Panc1 (cell line): ENCODE data around the gene ZBTB1.

ENCODE experiments used
- POLR2AphosphoS5 ChIP-seq: IDR thresholded peaks from 2 replicates; pipeline ENCODE4 v1.6.1; 2012; ENCODE audit warnings: mild to moderate bottlenecking, low read depth, low read length, moderate library complexity
- TCF7L2 ChIP-seq: IDR thresholded peaks from 2 replicates; pipeline ENCODE4 v1.6.1; 2011; ENCODE audit warnings: mild to moderate bottlenecking, low read depth, low read length, inconsistent platforms
- TF ChIP-seq, protein P1 (sequence below): fragments of 450-650 bp; IDR thresholded peaks from 2 replicates; pipeline ENCODE4 v1.5.1; 2017; ENCODE audit warnings: mild to moderate bottlenecking

DNA sequence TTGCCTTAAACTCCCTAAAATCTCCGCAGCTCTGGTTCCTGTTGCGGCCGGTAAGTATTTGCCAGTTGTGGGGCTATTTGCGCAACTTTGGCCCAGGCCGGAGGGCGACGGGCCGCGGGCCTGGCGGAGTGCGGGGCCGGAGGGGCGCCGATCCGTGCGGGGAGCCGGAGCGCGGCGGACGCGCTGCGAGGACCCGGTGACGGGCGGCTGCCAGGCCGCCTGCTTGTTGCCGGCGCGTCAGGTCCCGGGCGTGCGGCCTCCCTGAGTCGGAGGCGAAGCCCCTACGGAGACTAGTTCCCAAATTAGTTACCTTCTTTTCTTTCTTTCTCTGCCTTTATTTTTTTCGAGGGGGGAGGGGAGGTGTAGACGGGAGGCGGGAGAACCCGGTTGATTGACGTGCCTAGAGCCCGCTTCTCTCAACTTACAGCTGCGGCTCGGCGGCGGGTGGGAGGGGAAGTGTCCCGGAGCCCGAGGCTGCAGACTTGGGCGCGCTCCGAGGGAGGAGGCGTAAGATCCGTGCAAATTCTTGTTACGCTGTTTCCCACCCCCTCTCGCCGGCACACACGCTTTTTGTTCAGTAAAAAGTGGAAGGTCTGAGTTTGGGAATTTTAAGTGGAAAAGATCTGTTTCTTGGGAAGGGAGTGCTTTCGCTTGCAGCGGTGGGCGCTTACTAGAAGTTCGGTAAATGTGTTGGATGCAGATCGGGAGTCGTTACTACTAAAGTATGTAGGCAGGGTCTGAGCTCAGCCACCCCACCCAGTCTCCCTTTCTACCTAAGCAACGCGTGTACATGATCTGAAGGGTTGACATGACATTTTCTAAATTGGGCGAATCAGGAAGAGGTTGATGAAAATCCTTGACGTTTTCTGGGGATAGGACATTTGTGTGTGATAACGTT is 576 bp downstream of the ZBTB1 start:
- TF ChIP-seq, protein P1, sequence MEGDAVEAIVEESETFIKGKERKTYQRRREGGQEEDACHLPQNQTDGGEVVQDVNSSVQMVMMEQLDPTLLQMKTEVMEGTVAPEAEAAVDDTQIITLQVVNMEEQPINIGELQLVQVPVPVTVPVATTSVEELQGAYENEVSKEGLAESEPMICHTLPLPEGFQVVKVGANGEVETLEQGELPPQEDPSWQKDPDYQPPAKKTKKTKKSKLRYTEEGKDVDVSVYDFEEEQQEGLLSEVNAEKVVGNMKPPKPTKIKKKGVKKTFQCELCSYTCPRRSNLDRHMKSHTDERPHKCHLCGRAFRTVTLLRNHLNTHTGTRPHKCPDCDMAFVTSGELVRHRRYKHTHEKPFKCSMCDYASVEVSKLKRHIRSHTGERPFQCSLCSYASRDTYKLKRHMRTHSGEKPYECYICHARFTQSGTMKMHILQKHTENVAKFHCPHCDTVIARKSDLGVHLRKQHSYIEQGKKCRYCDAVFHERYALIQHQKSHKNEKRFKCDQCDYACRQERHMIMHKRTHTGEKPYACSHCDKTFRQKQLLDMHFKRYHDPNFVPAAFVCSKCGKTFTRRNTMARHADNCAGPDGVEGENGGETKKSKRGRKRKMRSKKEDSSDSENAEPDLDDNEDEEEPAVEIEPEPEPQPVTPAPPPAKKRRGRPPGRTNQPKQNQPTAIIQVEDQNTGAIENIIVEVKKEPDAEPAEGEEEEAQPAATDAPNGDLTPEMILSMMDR, result no peak
- no peak; the same call in 1 of the 2 replicates for TF ChIP-seq POLR2AphosphoS5
- TF ChIP-seq TCF7L2, result no peak; the same call in none of the 2 replicates
